Loucy (cell line): Measurements from ENCODE around the gene ACACB.

Source experiments
- H2AFZ ChIP-seq: fragments of 200-600 bp; sonication (generic); 2 replicates; pipeline ENCODE4 v1.6.0; 2016; ENCODE audit warnings: antibody characterized with exemption, mild to moderate bottlenecking, low read length, moderate library complexity
- H3F3A ChIP-seq: fragments of 200-600 bp; 2 replicates; pipeline ENCODE4 v1.6.0; 2016; ENCODE audit warnings: antibody characterized with exemption, low read depth, mild to moderate bottlenecking
- H3K27me3 ChIP-seq: fragments of 200-600 bp; sonication (generic); 2 replicates; pipeline ENCODE4 v1.6.1; 2014; ENCODE audit warnings: low read length, mild to moderate bottlenecking; ENCODE audit not compliant: insufficient read depth, poor library complexity, severe bottlenecking
- H3K36me3 ChIP-seq: fragments of 200-600 bp; sonication (generic); 2 replicates; pipeline ENCODE4 v1.6.1; 2016; ENCODE audit warnings: low read length; ENCODE audit not compliant: insufficient read depth
- H3K4me1 ChIP-seq: fragments of 200-600 bp; sonication (generic); 2 replicates; pipeline ENCODE4 v1.5.1; 2014; ENCODE audit warnings: low read length, mild to moderate bottlenecking; ENCODE audit not compliant: insufficient read depth, poor library complexity, severe bottlenecking
- H3K4me2 ChIP-seq: fragments of 200-600 bp; sonication (generic); 2 replicates; pipeline ENCODE4 v1.6.0; 2014; ENCODE audit warnings: antibody characterized with exemption, low read length, low read depth, mild to moderate bottlenecking; ENCODE audit not compliant: poor library complexity, severe bottlenecking
- H3K4me3 ChIP-seq: fragments of 200-600 bp; sonication (generic); 2 replicates; pipeline ENCODE4 v1.5.1; 2014; ENCODE audit warnings: low read length, mild to moderate bottlenecking, mixed read lengths; ENCODE audit not compliant: poor library complexity, severe bottlenecking
- H3K79me2 ChIP-seq: fragments of 200-600 bp; sonication (generic); 2 replicates; pipeline ENCODE4 v1.6.1; 2014; ENCODE audit warnings: low read length; ENCODE audit not compliant: insufficient read depth
- H3K9ac ChIP-seq: fragments of 200-600 bp; sonication (generic); 2 replicates; pipeline ENCODE4 v1.6.0; 2014; ENCODE audit warnings: mild to moderate bottlenecking, low read depth, low read length, moderate library complexity; ENCODE audit not compliant: poor library complexity, severe bottlenecking
- H3K9me2 ChIP-seq: fragments of 200-600 bp; sonication (generic); replicated peaks from 2 replicates; pipeline ENCODE4 v1.6.1; 2016; ENCODE audit warnings: low read depth, low read length, mixed read lengths
- H3K9me3 ChIP-seq: fragments of 200-600 bp; sonication (generic); 2 replicates; pipeline ENCODE4 v1.6.1; 2014; ENCODE audit warnings: mild to moderate bottlenecking, antibody characterized with exemption, low read length, low read depth; ENCODE audit not compliant: insufficient read depth
- H4K20me1 ChIP-seq: fragments of 200-600 bp; sonication (generic); 2 replicates; pipeline ENCODE4 v1.6.0; 2014; ENCODE audit warnings: antibody characterized with exemption, low read length, mild to moderate bottlenecking; ENCODE audit not compliant: insufficient read depth, poor library complexity, severe bottlenecking
- CTCF ChIP-seq: fragments of 200-600 bp; sonication (generic); conservative IDR thresholded peaks from 2 replicates; pipeline ENCODE4 v1.5.1; 2014; ENCODE audit warnings: mild to moderate bottlenecking, antibody characterized with exemption, low read length
- EZH2phosphoT487 ChIP-seq: fragments of 200-600 bp; IDR thresholded peaks from 2 replicates; pipeline ENCODE4 v1.6.1; 2018; ENCODE audit warnings: antibody characterized with exemption, mild to moderate bottlenecking, moderate library complexity, borderline replicate concordance

The ACACB gene

GRCh38 chr12:109209082-109209481, 92.7 kb downstream of the ACACB start:
- Histone ChIP-seq H3K9me2 (no peaks in the 10 kb centered on the region), H3K4me1 (no peaks in the 10 kb centered on the region), H3K9ac (no peak overlapping the region), H3K27me3 (no peaks in the 10 kb centered on the region), H3K9me3 (no peaks in the 10 kb centered on the region), H3K36me3 (no peaks in the 10 kb centered on the region; the same call in 1 of the 2 replicates), H3F3A (no peaks in the 10 kb centered on the region), H4K20me1 (no peaks in the 10 kb centered on the region), H3K4me3 (no peak overlapping the region), H2AFZ (no peak overlapping the region), H3K4me2 (no peak overlapping the region), H3K79me2 (no peaks in the 10 kb centered on the region)
- TF ChIP-seq CTCF (no peak), EZH2phosphoT487 (no peak)

GRCh38 chr12:109212460-109213115, 96.2 kb downstream of the ACACB start:
- no peak overlapping the region for H3K9ac ChIP-seq
- no peaks in the 10 kb centered on the region for H3K27me3 ChIP-seq
- H3F3A ChIP-seq, result no peaks in the 10 kb centered on the region
- no peak overlapping the region for H3K4me2 ChIP-seq
- no peaks in the 10 kb centered on the region for H3K9me2 ChIP-seq
- H3K9me3 ChIP-seq, result no peaks in the 10 kb centered on the region
- no peaks in the 10 kb centered on the region for H3K36me3 ChIP-seq
- no peaks in the 10 kb centered on the region for H4K20me1 ChIP-seq
- no peaks in the 10 kb centered on the region for H3K4me1 ChIP-seq
- H2AFZ ChIP-seq, result no peak overlapping the region
- H3K4me3 ChIP-seq, result no peak overlapping the region
- TF ChIP-seq CTCF (no peak), EZH2phosphoT487 (no peak)
- no peaks in the 10 kb centered on the region for H3K79me2 ChIP-seq

GRCh38 chr12:109214131-109214530, 97.7 kb downstream of the ACACB start:
- Histone ChIP-seq H3K4me2 (no peak overlapping the region), H4K20me1 (no peaks in the 10 kb centered on the region), H3K27me3 (no peaks in the 10 kb centered on the region), H3K36me3 (no peaks in the 10 kb centered on the region), H3K79me2 (no peaks in the 10 kb centered on the region), H3K4me3 (no peak overlapping the region), H3K4me1 (no peaks in the 10 kb centered on the region), H3K9me3 (no peaks in the 10 kb centered on the region), H2AFZ (no peak overlapping the region), H3F3A (no peaks in the 10 kb centered on the region), H3K9ac (no peak overlapping the region), H3K9me2 (no peaks in the 10 kb centered on the region)
- TF ChIP-seq CTCF, result no peak
- no peak for TF ChIP-seq EZH2phosphoT487
